Lower lobe of right lung (tissue), 2 donors: Measurements from ENCODE around the gene ETV6. TPM values are rescaled to one million over a fixed set of nuclear protein-coding genes. Genes with fewer than 3 reads are reported as not detected.
A peak's percentile ranks its signal among the peaks of the same experiment; 100 is the strongest.

ENCODE experiments used
- ATAC-seq, 2 donors: fragments of 200-7000 bp; cut with Tn5 transposase; one replicate each; pipeline ENCODE4 v1.9.1; 2020 to 2022; ENCODE audit warnings: mild to moderate bottlenecking in 2 of 2, moderate library complexity in 2 of 2
- DNase-seq: peaks from one replicate; pipeline ENCODE4 v3.0.0-alpha.2; 2020
- H3K27ac ChIP-seq: fragments of 200-600 bp; one replicate; pipeline ENCODE4 v1.8.0; 2022
- H3K27me3 ChIP-seq: fragments of 200-600 bp; one replicate; pipeline ENCODE4 v1.8.0; 2022; ENCODE audit warnings: low read depth
- H3K36me3 ChIP-seq: fragments of 200-600 bp; one replicate; pipeline ENCODE4 v1.8.0; 2022; ENCODE audit warnings: mild to moderate bottlenecking
- H3K4me1 ChIP-seq: fragments of 200-600 bp; one replicate; pipeline ENCODE4 v1.8.0; 2022
- H3K4me3 ChIP-seq: fragments of 200-600 bp; one replicate; pipeline ENCODE4 v1.8.0; 2022; ENCODE audit warnings: mild to moderate bottlenecking
- H3K9me3 ChIP-seq: fragments of 200-600 bp; one replicate; pipeline ENCODE4 v1.8.0; 2022
- CTCF ChIP-seq: fragments of 200-600 bp; IDR thresholded peaks from one replicate; pipeline ENCODE4 v1.8.0; 2022; ENCODE audit warnings: antibody characterized with exemption, mild to moderate bottlenecking
- intact Hi-C: fragments of 100-400 bp; cut with DNase I; formaldehyde crosslinking; loops from one replicate; pipeline ENCODE4 v1.11.0; 2022
- total RNA-seq: library from RNA; stranded (reverse); fragmentation: NEBNext Ultra II Directional; extraction: Animal tissue kit (Norgen Biotek cat#: 25700); gene quantifications from one replicate; pipeline ENCODE4 v1.2.1, GENCODE V29; 2021
- donor health status: DM: no; HTN: yes; CAD: no; lungs with severe emphysema.

The ETV6 gene
- total RNA-seq, 1 donor from 2014 or later = 48.4 TPM

DNA sequence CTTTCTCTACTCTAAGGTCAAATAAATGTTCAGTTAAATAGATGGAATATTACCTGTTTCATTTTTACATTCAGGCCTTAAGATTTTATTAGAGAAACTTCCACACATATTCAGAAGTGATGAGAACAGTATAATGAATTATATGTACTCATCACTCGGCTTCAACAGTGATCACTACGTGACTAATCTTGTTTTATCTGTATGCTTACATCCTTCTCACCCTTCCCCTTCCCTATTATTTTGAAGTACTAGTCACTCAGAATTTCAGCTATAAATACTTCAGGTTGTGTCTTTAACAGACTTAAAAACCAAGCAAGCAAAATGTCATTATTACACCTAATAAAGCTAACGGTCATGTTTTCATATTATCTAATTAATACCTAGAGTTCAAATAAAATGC, 34.9 kb downstream of the ETV6 start:
- no peak overlapping the region for H3K4me3 ChIP-seq
- no peaks in the 10 kb centered on the region for H3K27me3 ChIP-seq
- no peak overlapping the region for H3K27ac ChIP-seq
- no peaks in the 10 kb centered on the region for H3K9me3 ChIP-seq
- DNase-seq = no peak
- intact Hi-C loops = no loop called here
- ATAC-seq = no peak
- H3K36me3 ChIP-seq = no peaks in the 10 kb centered on the region
- no peak for TF ChIP-seq CTCF
- H3K4me1 ChIP-seq = peaks cover 56% of the 10 kb centered on the region

- Histone ChIP-seq H3K27ac (no peak overlapping the region), H3K9me3 (no peaks in the 10 kb centered on the region), H3K4me3 (no peak overlapping the region), H3K27me3 (no peaks in the 10 kb centered on the region), H3K4me1 (peaks cover 56% of the 10 kb centered on the region), H3K36me3 (no peaks in the 10 kb centered on the region)
- intact Hi-C loops = no loop called here
- ATAC-seq (no peak), DNase-seq (no peak)
- no peak for TF ChIP-seq CTCF
Measured at GRCh38 chr12:11684811-11685210, 35.3 kb downstream of the ETV6 start.

DNA sequence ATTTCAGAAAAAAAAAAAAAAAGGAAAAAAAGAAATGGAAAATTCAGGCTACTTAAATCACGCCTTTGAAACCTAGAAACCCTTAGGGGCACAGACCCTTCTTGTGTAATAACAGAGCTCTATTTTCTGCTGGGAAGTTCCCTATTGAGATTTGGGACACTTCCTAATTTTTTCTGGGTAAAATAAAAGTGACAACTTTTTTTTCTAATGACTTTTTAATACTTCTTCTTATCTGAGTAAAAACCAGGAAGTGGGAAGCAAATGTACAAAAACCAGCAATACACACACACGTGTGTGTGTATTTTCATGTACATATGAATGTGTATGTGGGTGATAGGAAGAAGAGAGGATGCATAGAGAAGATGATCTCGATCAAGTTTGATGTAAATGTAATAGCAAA, 35.8 kb downstream of the ETV6 start:
- DNase-seq (no peak), ATAC-seq (no peak)
- no peak overlapping the region for H3K27ac ChIP-seq

DNA sequence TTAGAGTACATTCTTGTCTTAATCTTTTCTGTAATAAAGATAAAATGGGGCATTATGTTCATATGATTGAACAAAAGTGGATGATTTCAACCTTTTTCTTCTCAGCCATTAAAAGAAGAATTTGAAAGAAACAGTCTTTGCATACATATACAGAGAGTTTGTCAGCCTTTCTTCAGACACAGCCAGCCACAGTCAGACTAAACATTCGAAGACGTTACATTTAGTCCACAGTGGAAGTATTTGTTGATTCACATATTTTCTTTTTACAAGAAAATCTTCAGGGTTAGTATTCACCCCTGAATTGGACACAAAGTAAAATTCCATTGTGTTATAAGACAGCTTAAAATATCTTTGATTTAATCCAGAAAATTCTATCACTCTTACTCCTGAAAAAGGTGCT, 36.2 kb downstream of the ETV6 start:
- Histone ChIP-seq H3K27ac (no peak overlapping the region), H3K4me1 (peaks cover 56% of the 10 kb centered on the region), H3K36me3 (no peaks in the 10 kb centered on the region), H3K27me3 (no peaks in the 10 kb centered on the region), H3K4me3 (no peak overlapping the region), H3K9me3 (no peaks in the 10 kb centered on the region)
- ATAC-seq (no peak), DNase-seq (no peak)
- intact Hi-C loops = no loop called here
- TF ChIP-seq CTCF = no peak

More for the DNA sequence above, 35.8 kb downstream of the ETV6 start:
- H3K4me3 ChIP-seq = no peak overlapping the region
- H3K9me3 ChIP-seq = no peaks in the 10 kb centered on the region
- intact Hi-C loops = no loop called here
- H3K36me3 ChIP-seq = no peaks in the 10 kb centered on the region
- peaks cover 56% of the 10 kb centered on the region for H3K4me1 ChIP-seq
- TF ChIP-seq CTCF = no peak
- H3K27me3 ChIP-seq = no peaks in the 10 kb centered on the region

DNA sequence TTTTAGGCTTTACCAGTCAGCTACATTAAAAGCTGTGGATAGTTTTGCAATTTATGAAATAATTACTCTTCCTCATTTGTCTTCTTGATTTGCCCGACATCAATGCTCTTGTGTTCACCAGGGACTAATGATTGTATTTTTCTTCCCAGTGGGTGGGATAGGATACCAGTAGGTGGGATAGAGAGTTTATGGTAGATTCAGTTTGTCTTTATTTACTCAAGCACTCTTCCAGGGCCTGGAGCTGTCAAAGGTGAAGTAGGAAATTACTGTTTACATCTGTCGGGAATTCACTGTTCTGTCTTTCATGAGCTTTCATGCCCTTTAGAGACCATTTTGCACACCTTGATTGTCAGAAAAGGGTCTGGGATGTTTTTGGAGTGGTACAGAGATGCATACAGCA, 36.6 kb downstream of the ETV6 start:
- H3K4me3 ChIP-seq = no peak overlapping the region
- TF ChIP-seq CTCF = no peak
- DNase-seq (no peak), ATAC-seq (no peak)
- H3K9me3 ChIP-seq = no peaks in the 10 kb centered on the region
- intact Hi-C loops = no loop called here
- H3K27ac ChIP-seq = no peak overlapping the region
- no peaks in the 10 kb centered on the region for H3K27me3 ChIP-seq
- H3K36me3 ChIP-seq = no peaks in the 10 kb centered on the region
- peaks cover 56% of the 10 kb centered on the region for H3K4me1 ChIP-seq

- no peaks in the 10 kb centered on the region for H3K27me3 ChIP-seq
- no peaks in the 10 kb centered on the region for H3K36me3 ChIP-seq
- H3K4me3 ChIP-seq = no peak overlapping the region
- H3K27ac ChIP-seq = no peak overlapping the region
- no peaks in the 10 kb centered on the region for H3K9me3 ChIP-seq
- DNase-seq = no peak
- peak in 1 of 2 donors; percentile 11 for ATAC-seq
- TF ChIP-seq CTCF = no peak
- intact Hi-C loops = no loop called here
- peaks cover 56% of the 10 kb centered on the region for H3K4me1 ChIP-seq
Measured at GRCh38 chr12:11687528-11687927, 38.1 kb downstream of the ETV6 start.
